Ishikawa (cell line): ENCODE data around the gene C9orf43.

ENCODE experiments used
- CEBPB ChIP-seq: IDR thresholded peaks from 2 replicates; pipeline ENCODE4 v1.6.1; 2012
- CREB1 ChIP-seq: IDR thresholded peaks from 2 replicates; pipeline ENCODE4 v1.6.1; 2012; ENCODE audit warnings: low read depth
- EGR1 ChIP-seq: IDR thresholded peaks from 2 replicates; pipeline ENCODE4 v1.6.1; 2012
- EP300 ChIP-seq: IDR thresholded peaks from 2 replicates; pipeline ENCODE4 v1.6.1; 2012; ENCODE audit warnings: borderline replicate concordance
- FOXM1 ChIP-seq: IDR thresholded peaks from 2 replicates; pipeline ENCODE4 v1.6.1; 2012; ENCODE audit warnings: low read depth, borderline replicate concordance
- NFIC ChIP-seq: IDR thresholded peaks from 2 replicates; pipeline ENCODE4 v1.6.1; 2012
- RAD21 ChIP-seq: IDR thresholded peaks from 2 replicates; pipeline ENCODE4 v1.6.1; 2012; ENCODE audit warnings: low read depth
- TAF1 ChIP-seq: IDR thresholded peaks from 2 replicates; pipeline ENCODE4 v1.6.1; 2012; ENCODE audit warnings: low read depth, mild to moderate bottlenecking
- TCF12 ChIP-seq: IDR thresholded peaks from 2 replicates; pipeline ENCODE4 v1.6.1; 2012; ENCODE audit warnings: low read depth
- TEAD4 ChIP-seq: IDR thresholded peaks from 2 replicates; pipeline ENCODE4 v1.6.1; 2012
- YY1 ChIP-seq: IDR thresholded peaks from 2 replicates; pipeline ENCODE4 v1.6.1; 2012; ENCODE audit warnings: low read depth
- ZBTB7A ChIP-seq: IDR thresholded peaks from 2 replicates; pipeline ENCODE4 v1.6.1; 2012; ENCODE audit warnings: low read depth
- TF ChIP-seq, protein P1 (sequence below): IDR thresholded peaks from 2 replicates; pipeline ENCODE4 v1.6.1; 2012
- TF ChIP-seq, protein P2 (sequence below): IDR thresholded peaks from 2 replicates; pipeline ENCODE4 v1.6.1; 2012; ENCODE audit warnings: low read depth, mild to moderate bottlenecking
- TF ChIP-seq, protein P3 (sequence below): IDR thresholded peaks from 2 replicates; pipeline ENCODE4 v1.6.1; 2012

C9orf43 gene

DNA sequence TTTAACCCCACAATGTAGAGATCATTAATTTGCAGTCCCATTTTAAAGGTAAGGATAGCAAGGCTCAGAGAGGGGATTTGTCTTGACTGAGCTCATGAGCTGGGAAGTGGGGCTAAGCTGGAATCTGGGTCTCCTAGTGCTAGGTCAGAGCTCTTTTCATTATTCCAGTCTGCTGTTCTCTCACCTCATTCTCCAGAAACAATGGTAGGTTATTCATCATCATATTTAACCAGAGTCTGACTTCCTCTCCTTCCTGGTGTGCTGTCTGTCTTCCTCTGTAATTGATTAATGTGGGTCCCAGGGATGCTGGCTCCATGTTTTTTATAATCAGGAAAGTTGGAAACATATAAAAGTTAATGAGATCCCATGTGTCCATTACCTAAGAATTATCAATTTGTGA lies 20.6 kb downstream of the C9orf43 start:
- no peak for TF ChIP-seq TCF12
- TF ChIP-seq YY1: no peak
- no peak for TF ChIP-seq CREB1
- no peak for TF ChIP-seq RAD21
- no peak for TF ChIP-seq TAF1
- no peak for TF ChIP-seq NFIC
- TF ChIP-seq CEBPB: no peak
- TF ChIP-seq, protein P1, sequence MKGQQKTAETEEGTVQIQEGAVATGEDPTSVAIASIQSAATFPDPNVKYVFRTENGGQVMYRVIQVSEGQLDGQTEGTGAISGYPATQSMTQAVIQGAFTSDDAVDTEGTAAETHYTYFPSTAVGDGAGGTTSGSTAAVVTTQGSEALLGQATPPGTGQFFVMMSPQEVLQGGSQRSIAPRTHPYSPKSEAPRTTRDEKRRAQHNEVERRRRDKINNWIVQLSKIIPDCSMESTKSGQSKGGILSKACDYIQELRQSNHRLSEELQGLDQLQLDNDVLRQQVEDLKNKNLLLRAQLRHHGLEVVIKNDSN: no peak
- TF ChIP-seq, protein P2, sequence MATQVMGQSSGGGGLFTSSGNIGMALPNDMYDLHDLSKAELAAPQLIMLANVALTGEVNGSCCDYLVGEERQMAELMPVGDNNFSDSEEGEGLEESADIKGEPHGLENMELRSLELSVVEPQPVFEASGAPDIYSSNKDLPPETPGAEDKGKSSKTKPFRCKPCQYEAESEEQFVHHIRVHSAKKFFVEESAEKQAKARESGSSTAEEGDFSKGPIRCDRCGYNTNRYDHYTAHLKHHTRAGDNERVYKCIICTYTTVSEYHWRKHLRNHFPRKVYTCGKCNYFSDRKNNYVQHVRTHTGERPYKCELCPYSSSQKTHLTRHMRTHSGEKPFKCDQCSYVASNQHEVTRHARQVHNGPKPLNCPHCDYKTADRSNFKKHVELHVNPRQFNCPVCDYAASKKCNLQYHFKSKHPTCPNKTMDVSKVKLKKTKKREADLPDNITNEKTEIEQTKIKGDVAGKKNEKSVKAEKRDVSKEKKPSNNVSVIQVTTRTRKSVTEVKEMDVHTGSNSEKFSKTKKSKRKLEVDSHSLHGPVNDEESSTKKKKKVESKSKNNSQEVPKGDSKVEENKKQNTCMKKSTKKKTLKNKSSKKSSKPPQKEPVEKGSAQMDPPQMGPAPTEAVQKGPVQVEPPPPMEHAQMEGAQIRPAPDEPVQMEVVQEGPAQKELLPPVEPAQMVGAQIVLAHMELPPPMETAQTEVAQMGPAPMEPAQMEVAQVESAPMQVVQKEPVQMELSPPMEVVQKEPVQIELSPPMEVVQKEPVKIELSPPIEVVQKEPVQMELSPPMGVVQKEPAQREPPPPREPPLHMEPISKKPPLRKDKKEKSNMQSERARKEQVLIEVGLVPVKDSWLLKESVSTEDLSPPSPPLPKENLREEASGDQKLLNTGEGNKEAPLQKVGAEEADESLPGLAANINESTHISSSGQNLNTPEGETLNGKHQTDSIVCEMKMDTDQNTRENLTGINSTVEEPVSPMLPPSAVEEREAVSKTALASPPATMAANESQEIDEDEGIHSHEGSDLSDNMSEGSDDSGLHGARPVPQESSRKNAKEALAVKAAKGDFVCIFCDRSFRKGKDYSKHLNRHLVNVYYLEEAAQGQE: no peak
- no peak for TF ChIP-seq FOXM1
- TF ChIP-seq ZBTB7A: no peak
- no peak for TF ChIP-seq EGR1
- TF ChIP-seq, protein P3, sequence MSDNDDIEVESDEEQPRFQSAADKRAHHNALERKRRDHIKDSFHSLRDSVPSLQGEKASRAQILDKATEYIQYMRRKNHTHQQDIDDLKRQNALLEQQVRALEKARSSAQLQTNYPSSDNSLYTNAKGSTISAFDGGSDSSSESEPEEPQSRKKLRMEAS: no peak
- TF ChIP-seq TEAD4: no peak
- TF ChIP-seq EP300: no peak

DNA sequence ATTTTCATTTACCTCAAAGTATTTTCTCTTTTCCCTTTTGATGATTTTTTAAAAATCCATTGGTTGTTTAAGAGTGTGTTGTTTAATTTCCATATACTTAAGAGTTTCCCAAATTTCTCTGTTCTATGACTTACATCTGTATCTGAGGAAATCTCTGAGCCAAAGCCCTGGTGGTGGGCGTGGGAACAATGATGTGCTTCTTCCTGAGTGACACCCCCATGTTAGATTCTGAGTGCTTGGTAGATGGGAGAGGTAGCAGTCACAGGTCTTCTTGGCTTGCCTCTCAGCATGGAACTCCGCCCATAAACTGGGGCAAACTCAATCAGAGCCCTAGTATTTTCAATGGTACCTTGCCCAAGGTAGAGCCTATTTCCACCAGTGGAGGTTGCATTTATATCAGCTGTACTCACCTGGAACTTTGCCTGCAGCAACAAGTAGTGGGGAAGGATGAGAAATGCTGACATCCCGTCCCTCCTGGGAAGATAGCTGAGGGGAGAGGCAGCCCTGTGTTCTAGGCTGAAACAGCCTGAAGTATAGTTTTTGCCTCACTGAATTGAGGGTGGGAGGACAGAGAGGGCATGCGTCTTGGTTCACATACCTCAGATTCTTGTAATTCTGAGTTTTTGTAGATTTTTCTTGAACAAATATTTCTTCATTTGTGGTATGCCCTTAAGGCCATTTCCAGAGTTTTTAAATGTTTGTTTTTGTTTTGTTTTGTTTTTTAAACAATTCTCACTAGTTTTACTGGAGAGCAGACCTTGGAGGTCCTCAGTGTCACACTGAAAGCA lies 26.4 kb downstream of the C9orf43 start:
- TF ChIP-seq TEAD4: no peak
- no peak for TF ChIP-seq FOXM1
- TF ChIP-seq, protein P2: no peak
- no peak for TF ChIP-seq TCF12

DNA sequence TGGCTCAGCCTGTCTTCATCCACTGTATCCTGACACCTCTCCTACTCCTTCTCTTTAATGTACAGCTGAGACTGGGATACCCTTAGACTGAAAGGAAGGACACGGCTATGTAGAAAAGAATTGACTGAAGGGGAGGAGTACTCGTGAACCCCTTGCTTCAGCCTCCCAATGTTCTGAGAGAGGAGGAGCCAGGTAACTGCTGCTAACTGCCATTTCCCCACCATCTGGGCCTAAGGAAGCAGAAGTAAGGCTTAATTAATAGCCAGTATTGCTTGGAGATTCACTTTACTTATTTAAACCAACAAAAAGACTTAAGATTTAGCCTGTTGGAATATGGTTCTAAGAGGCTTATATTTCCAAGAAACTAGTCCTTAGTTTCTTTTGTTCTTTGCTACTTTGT lies 34.2 kb downstream of the C9orf43 start:
- TF ChIP-seq TAF1: no peak

DNA sequence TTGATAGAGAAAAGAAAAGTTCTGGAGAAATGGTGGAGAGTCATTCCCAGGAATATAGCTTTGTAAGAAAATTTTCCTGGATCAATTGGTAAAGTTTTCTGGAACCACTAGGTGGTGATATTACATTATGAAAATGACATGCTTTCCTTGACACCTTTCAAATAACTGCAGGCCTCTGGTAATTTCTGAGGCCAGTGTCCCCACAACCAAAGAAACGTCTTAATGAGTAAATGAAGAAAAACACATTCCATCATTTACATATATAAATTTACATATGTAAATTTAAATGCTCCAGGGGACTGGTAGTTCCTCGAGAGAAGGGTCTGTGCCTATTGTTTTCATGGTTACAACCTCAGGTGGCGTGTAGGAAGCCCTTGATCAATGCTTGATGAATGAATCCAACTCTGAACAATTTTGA lies 35.8 kb downstream of the C9orf43 start:
- TF ChIP-seq RAD21 (peak; percentile 81), CEBPB (no peak), CREB1 (no peak), NFIC (no peak)

DNA sequence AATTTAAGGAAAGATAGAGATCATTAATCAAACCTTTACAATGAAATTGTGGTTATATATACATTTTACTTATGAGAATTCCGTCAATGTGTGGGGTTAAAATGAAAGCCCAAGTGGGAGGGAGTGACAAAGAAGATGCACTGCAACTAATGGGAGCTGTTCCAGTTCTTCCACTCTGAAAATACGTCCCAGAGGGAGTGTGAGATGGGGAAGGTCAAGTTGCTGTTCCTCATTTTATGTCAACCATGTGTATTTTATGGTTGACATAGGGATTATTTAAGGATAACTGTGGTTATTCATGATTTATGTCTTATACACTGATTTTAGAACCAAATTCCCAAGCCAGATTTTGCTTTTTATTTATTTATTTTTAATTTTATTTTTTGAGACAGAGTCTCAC lies 38.8 kb downstream of the C9orf43 start:
- no peak for TF ChIP-seq EGR1
- TF ChIP-seq, protein P2: no peak
- no peak for TF ChIP-seq NFIC
- no peak for TF ChIP-seq RAD21
- TF ChIP-seq, protein P3: no peak
- TF ChIP-seq FOXM1: no peak
- TF ChIP-seq EP300: no peak
- no peak for TF ChIP-seq TAF1
- no peak for TF ChIP-seq CEBPB
- TF ChIP-seq TEAD4: no peak

DNA sequence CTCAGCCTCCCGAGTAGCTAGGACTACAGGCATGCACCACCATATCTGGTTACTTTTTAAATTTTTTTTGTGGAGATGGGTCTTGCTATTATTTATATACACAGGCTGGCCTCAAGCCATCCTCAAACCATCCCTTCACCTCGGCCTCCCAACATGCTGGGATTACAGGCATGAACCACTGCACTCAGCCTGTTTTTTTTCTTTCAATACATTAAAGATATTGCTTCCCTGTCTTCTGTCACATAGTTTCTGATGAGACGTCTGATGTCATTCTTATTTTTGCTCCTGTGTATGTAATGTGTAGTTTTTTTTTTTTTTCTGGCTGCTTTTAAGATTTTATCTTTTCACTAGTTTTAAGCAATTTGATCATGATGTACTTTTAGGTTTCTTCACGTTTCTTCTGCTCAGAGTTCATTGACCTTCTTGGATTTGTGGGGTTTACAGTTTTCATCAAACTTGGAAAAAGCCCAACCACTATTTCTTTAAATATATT lies 41.6 kb downstream of the C9orf43 start:
- TF ChIP-seq TEAD4 (no peak), CEBPB (no peak), ZBTB7A (no peak), YY1 (no peak)
